ENCODE data around the gene SELENOK.

Gene SELENOK

DNA sequence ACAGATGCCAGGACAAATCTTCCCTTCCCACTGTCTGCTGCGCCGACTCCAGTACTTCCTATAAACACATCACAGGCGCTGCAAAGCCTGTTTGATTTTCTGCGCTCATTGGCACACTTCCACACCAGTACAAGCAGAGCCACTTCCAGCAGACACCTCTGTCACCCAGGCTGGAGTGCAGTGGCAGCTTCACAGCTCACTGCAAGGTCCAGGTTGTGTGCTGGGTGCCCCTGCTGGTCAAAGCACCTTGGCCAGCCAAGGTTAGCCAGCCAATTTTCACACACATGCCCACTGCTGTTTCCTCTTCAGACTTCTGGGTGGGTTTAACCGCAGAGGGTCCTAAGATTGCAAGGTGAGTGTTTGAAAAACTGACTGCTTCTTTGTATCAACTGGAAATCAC lies 50.4 kb downstream of the SELENOK start:
- POLR2A ChIA-PET (ENCODE audit: low non-redundant PET): no interaction called here
- no peak overlapping the region for H3K27ac ChIP-seq

GRCh38 chr3:53837331-53837730 lies 54.3 kb downstream of the SELENOK start:
- CTCF ChIA-PET: no interaction called here
- POLR2A ChIA-PET (ENCODE audit: low non-redundant PET): no interaction called here
- H3K27ac ChIP-seq: no peak overlapping the region
- TF ChIP-seq CTCF (conservative IDR thresholded peaks at IDR 0.05; ENCODE audit: low read depth): no peak
- no peak for DNase-seq (ENCODE audit: low spot score)

More for the DNA sequence above, 50.4 kb downstream of the SELENOK start:
- CTCF ChIA-PET: no interaction called here
- TF ChIP-seq CTCF (conservative IDR thresholded peaks at IDR 0.05; ENCODE audit: low read depth): no peak
- no peak for DNase-seq (ENCODE audit: low spot score)

DNA sequence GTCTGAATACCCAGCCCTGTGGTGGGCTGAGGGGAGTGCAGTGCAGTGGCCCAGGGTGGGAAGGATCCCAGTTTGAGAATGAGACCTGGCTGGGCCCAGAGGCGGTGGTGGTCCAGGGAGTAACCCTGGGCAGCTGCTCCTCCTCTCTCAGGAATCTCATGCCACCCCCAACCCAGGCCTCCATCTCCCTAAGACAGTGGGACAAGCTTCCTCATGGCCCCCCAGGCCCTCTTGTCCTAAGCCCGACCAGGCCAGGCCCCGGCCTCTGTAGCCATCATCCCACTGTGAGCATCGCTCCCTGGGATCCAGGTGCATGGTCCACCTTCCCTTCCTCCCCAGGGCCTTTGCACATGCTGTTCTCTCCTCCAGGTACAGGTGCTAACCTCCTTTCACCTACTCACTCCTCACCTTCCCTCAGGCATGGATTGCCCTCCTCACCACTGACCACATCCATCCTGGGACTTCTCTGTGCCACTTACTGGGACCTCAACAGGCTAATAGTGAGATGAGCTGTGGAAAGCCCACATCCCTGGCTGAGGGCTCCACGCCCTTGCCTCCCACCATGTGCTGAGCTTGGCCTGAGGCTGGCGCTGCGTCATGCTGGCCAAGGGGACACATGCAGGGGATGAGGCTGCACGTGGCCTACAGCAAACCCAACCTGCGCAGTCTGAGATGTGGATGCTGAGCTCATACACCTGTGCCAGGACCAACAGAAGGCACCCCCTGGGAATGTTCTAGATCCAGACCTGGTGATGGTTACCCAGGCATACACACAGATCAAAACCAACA lies 55.4 kb downstream of the SELENOK start:
- DNase-seq (ENCODE audit: low spot score): no peak
- ChIA-PET POLR2A (ENCODE audit: low non-redundant PET) (no interaction called here), CTCF (no interaction called here)
- TF ChIP-seq CTCF (conservative IDR thresholded peaks at IDR 0.05; ENCODE audit: low read depth): no peak
- H3K27ac ChIP-seq: no peak overlapping the region

- TF ChIP-seq CTCF (conservative IDR thresholded peaks at IDR 0.05; ENCODE audit: low read depth): no peak
- CTCF ChIA-PET: no interaction called here
- POLR2A ChIA-PET (ENCODE audit: low non-redundant PET): no interaction called here
- DNase-seq (ENCODE audit: low spot score): no peak
- H3K27ac ChIP-seq: no peak overlapping the region
These were observed 56.4 kb downstream of the SELENOK start for GRCh38 chr3:53835257-53835656.

GRCh38 chr3:53834429-53835095 lies 57.1 kb downstream of the SELENOK start:
- H3K27ac ChIP-seq: no peak overlapping the region
- TF ChIP-seq CTCF (conservative IDR thresholded peaks at IDR 0.05; ENCODE audit: low read depth): no peak
- ChIA-PET POLR2A (ENCODE audit: low non-redundant PET) (no interaction called here), CTCF (no interaction called here)
- no peak for DNase-seq (ENCODE audit: low spot score)

All from RWPE1 (cell line).